ENCODE results near the gene NQO2. TPM values are rescaled to one million over a fixed set of nuclear protein-coding genes. Genes with fewer than 3 reads are reported as not detected.

Gene NQO2
- total and polyA plus RNA-seq, 2 of the 13 experiments (the other 11 are each of a cell fraction or from before 2014, with no cell fraction given): 32.2 to 56.5 TPM

DNA sequence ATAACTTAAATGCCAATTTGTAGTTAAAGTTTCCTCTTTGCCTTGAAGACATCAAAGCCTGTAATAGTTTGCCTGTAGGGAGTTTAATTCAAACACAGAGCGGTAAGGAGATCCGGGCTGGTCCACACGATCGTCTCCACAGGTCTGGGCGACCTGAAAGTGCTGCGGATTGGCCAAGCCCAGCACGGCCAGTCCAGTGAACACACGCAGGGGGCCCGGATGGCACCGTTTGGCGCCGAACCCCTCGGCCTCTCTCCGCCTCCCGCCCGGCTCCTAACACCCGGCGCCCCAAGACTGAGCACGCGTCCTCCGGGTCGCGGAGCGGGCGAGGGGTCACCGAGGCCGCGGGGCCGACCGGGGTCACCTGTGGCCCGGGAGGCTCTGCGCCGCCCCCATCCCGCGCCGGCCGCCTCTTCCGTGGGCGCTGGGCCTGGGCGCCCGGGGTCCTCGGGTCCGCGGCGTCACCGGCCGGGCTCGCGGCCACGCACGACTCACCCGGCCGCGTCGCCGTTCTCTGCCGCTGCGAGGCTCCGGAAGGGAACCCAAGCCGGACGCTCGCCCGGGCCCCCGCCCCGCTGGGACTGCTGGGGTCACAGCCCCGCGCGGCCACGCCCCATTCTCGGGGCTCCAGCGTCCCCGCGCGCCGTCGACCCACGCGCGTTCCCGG is 28.8 kb upstream of the NQO2 start (continued):
- TF ChIP-seq MED8 (CRISPR knock-in tag; IDR thresholded peaks at IDR 0.05; ENCODE audit: insufficient replicate concordance) (no peak), U2AF1 (optimal IDR thresholded peaks at IDR 0.05; ENCODE audit: low read depth, low read length) (no peak), ETV6 (CRISPR knock-in tag; conservative IDR thresholded peaks at IDR 0.05) (no peak), HOXA7 (CRISPR knock-in tag; IDR thresholded peaks at IDR 0.05) (no peak), GABPA (IDR thresholded peaks at IDR 0.05; ENCODE audit: low read depth, low read length) (peak; percentile 52), GABPA (CRISPR knock-in tag; IDR thresholded peaks at IDR 0.05; ENCODE audit: low read depth) (no peak), ZNF44 (CRISPR knock-in tag; IDR thresholded peaks at IDR 0.05) (no peak), MZF1 (CRISPR knock-in tag; IDR thresholded peaks at IDR 0.05; ENCODE audit: borderline replicate concordance) (no peak), SMARCC2 (IDR thresholded peaks at IDR 0.05) (no peak)
- TF ChIP-seq, protein P1, sequence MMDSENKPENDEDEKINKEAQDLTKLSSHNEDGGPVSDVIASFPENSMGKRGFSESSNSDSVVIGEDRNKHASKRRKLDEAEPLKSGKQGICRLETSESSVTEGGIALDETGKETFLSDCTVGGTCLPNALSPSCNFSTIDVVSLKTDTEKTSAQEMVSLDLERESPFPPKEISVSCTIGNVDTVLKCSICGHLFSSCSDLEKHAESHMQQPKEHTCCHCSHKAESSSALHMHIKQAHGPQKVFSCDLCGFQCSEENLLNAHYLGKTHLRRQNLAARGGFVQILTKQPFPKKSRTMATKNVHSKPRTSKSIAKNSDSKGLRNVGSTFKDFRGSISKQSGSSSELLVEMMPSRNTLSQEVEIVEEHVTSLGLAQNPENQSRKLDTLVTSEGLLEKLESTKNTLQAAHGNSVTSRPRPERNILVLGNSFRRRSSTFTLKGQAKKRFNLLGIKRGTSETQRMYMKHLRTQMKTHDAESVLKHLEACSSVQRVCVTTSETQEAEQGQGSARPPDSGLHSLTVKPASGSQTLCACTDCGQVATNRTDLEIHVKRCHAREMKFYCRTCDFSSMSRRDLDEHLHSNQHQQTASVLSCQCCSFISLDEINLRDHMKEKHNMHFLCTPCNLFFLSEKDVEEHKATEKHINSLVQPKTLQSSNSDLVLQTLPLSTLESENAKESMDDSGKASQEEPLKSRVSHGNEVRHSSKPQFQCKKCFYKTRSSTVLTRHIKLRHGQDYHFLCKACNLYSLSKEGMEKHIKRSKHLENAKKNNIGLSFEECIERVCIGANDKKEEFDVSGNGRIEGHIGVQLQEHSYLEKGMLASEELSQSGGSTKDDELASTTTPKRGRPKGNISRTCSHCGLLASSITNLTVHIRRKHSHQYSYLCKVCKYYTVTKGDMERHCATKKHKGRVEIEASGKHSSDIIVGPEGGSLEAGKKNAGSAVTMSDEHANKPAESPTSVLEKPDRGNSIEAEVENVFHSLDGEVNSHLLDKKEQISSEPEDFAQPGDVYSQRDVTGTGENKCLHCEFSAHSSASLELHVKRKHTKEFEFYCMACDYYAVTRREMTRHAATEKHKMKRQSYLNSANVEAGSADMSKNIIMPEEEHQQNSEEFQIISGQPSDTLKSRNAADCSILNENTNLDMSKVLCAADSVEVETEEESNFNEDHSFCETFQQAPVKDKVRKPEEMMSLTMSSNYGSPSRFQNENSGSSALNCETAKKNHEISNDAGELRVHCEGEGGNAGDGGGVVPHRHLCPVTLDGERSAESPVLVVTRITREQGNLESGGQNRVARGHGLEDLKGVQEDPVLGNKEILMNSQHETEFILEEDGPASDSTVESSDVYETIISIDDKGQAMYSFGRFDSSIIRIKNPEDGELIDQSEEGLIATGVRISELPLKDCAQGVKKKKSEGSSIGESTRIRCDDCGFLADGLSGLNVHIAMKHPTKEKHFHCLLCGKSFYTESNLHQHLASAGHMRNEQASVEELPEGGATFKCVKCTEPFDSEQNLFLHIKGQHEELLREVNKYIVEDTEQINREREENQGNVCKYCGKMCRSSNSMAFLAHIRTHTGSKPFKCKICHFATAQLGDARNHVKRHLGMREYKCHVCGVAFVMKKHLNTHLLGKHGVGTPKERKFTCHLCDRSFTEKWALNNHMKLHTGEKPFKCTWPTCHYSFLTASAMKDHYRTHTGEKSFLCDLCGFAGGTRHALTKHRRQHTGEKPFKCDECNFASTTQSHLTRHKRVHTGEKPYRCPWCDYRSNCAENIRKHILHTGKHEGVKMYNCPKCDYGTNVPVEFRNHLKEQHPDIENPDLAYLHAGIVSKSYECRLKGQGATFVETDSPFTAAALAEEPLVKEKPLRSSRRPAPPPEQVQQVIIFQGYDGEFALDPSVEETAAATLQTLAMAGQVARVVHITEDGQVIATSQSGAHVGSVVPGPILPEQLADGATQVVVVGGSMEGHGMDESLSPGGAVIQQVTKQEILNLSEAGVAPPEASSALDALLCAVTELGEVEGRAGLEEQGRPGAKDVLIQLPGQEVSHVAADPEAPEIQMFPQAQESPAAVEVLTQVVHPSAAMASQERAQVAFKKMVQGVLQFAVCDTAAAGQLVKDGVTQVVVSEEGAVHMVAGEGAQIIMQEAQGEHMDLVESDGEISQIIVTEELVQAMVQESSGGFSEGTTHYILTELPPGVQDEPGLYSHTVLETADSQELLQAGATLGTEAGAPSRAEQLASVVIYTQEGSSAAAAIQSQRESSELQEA (CRISPR knock-in tag; IDR thresholded peaks at IDR 0.05; ENCODE audit: not compliant biosample characterization): no peak
- TF ChIP-seq, protein P2, sequence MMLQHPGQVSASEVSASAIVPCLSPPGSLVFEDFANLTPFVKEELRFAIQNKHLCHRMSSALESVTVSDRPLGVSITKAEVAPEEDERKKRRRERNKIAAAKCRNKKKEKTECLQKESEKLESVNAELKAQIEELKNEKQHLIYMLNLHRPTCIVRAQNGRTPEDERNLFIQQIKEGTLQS (CRISPR knock-in tag; IDR thresholded peaks at IDR 0.05): no peak
- TF ChIP-seq, protein P3, sequence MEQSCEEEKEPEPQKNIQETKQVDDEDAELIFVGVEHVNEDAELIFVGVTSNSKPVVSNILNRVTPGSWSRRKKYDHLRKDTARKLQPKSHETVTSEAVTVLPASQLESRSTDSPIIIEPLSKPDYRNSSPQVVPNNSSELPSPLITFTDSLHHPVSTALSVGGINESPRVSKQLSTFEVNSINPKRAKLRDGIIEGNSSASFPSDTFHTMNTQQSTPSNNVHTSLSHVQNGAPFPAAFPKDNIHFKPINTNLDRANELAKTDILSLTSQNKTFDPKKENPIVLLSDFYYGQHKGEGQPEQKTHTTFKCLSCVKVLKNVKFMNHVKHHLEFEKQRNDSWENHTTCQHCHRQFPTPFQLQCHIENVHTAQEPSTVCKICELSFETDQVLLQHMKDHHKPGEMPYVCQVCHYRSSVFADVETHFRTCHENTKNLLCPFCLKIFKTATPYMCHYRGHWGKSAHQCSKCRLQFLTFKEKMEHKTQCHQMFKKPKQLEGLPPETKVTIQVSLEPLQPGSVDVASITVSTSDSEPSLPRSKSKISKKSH (CRISPR knock-in tag; IDR thresholded peaks at IDR 0.05; ENCODE audit: borderline replicate concordance): no peak; the same call in 1 of the 2 replicates
- TF ChIP-seq, protein P4, sequence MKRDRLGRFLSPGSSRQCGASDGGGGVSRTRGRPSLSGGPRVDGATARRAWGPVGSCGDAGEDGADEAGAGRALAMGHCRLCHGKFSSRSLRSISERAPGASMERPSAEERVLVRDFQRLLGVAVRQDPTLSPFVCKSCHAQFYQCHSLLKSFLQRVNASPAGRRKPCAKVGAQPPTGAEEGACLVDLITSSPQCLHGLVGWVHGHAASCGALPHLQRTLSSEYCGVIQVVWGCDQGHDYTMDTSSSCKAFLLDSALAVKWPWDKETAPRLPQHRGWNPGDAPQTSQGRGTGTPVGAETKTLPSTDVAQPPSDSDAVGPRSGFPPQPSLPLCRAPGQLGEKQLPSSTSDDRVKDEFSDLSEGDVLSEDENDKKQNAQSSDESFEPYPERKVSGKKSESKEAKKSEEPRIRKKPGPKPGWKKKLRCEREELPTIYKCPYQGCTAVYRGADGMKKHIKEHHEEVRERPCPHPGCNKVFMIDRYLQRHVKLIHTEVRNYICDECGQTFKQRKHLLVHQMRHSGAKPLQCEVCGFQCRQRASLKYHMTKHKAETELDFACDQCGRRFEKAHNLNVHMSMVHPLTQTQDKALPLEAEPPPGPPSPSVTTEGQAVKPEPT (CRISPR knock-in tag; IDR thresholded peaks at IDR 0.05; ENCODE audit: low read depth): no peak
- TF ChIP-seq, protein P5, sequence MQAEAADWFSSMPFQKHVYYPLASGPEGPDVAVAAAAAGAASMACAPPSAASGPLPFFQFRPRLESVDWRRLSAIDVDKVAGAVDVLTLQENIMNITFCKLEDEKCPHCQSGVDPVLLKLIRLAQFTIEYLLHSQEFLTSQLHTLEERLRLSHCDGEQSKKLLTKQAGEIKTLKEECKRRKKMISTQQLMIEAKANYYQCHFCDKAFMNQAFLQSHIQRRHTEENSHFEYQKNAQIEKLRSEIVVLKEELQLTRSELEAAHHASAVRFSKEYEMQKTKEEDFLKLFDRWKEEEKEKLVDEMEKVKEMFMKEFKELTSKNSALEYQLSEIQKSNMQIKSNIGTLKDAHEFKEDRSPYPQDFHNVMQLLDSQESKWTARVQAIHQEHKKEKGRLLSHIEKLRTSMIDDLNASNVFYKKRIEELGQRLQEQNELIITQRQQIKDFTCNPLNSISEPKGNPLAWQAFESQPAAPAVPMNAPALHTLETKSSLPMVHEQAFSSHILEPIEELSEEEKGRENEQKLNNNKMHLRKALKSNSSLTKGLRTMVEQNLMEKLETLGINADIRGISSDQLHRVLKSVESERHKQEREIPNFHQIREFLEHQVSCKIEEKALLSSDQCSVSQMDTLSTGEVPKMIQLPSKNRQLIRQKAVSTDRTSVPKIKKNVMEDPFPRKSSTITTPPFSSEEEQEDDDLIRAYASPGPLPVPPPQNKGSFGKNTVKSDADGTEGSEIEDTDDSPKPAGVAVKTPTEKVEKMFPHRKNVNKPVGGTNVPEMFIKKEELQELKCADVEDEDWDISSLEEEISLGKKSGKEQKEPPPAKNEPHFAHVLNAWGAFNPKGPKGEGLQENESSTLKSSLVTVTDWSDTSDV (CRISPR knock-in tag; IDR thresholded peaks at IDR 0.05): 0 out of 2 replicates have a peak, but pooled peaks have one; percentile 25
